Right cardiac atrium (tissue), 5 donors: ENCODE results near the gene ATXN2. TPM values are rescaled to one million over a fixed set of nuclear protein-coding genes. Genes with fewer than 3 reads are reported as not detected.

Experiments
- ATAC-seq, 2 donors: fragments of 200-7000 bp; cut with Tn5 transposase; one replicate each; pipeline versions ENCODE4 v1.8.0 to v1.9.1; 2020; ENCODE audit warnings: moderate library complexity in 2 of 2, mild to moderate bottlenecking in 1 of 2
- DNase-seq, 3 donors: peaks; one replicate each; pipeline ENCODE4 v3.0.0-alpha.2; 2020
- H3K27ac ChIP-seq: one replicate; pipeline ENCODE4 v1.5.1; 2013; ENCODE audit warnings: mild to moderate bottlenecking, low read length, control low read depth, moderate library complexity
- H3K27me3 ChIP-seq: one replicate; pipeline ENCODE4 v1.6.1; 2013; ENCODE audit not compliant: control insufficient read depth, insufficient read depth
- H3K4me1 ChIP-seq: one replicate; pipeline ENCODE4 v1.6.1; 2013; ENCODE audit warnings: low read length; ENCODE audit not compliant: control insufficient read depth, insufficient read depth
- H3K4me3 ChIP-seq: one replicate; pipeline ENCODE4 v1.5.1; 2013; ENCODE audit warnings: low read length, control low read depth
- H3K9me3 ChIP-seq: one replicate; pipeline ENCODE4 v1.6.1; 2013; ENCODE audit warnings: low read length; ENCODE audit not compliant: control insufficient read depth
- WGBS: extraction: QIAGEN DNeasy Blood & Tissue Kit; methylation state at CpG from one replicate; pipeline ENCODE4 v1.1.7; 2013; 5-methylcytosine and 5-hydroxymethylcytosine counted together
- intact Hi-C, 4 donors: fragments of 100-400 bp; cut with DNase I; formaldehyde crosslinking; loops; one replicate each; pipeline versions ENCODE4 v1.11.0 to v1.14.0; 2022 to 2023
- polyA plus RNA-seq: library from polyadenylated mRNA; stranded (reverse); fragments of 200-250 nt; gene quantifications from one replicate; pipeline ENCODE4 v1.2.3, GENCODE V29; 2013
- total RNA-seq, 4 donors: library from RNA; stranded (reverse); fragmentation: NEBNext Ultra II Directional; extraction: Animal tissue kit (Norgen Biotek cat#: 25700); gene quantifications; one replicate each; pipeline ENCODE4 v1.2.1, GENCODE V29; 2021
- donor health status: healthy with polysubstance abuse.
- donor health status: DM: no; HTN: yes; CAD: no.
- donor health status: DM: no; HTN: no; CAD: no.
- donor health status: DM: no; HTN: yes; CAD: no; lungs with severe emphysema.
- donor health status: DM: yes; HTN: yes; CAD: no.

Gene ATXN2
- total and polyA plus RNA-seq, 5 donors = 27.4 to 57.2 (median 56.8) TPM

DNA sequence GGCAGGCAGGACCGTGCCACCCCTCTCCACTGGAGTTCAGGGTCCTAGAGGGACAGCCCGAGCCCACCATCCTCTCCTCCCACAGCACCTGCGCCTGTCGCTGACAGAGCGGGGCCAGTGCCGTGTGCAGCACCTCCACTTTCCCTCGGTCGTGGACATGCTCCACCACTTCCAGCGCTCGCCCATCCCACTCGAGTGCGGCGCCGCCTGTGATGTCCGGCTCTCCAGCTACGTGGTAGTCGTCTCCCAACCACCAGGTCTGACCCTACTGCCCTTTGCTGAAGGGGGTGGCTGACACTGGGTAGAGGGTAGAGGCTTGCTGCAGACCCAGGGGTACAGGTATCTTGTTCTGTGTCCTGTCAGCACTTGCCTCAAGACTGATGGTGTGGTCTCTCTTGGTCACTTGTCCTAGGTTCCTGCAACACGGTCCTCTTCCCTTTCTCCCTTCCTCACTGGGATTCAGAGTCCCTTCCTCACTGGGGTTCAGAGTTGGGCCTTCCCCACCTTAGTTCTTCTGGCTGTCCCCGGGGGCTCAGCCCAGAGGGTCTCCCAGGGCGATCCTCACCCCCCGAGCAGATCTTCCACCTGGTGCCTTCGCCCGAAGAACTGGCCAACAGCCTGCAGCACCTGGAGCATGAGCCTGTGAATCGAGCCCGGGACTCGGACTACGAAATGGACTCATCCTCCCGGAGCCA lies 151.4 kb downstream of the ATXN2 start:
- peak overlapping the region; percentile 58 for H3K27ac ChIP-seq
- WGBS = 86% methylated on average over 28 of the region's 28 CpGs

GRCh38 chr12:111446631-111447570 lies 152.2 kb downstream of the ATXN2 start:
- DNase-seq = no peak
- Histone ChIP-seq H3K27me3 (no peaks in the 10 kb centered on the region), H3K27ac (peak overlapping the region; percentile 43), H3K4me1 (peaks cover 24% of the 10 kb centered on the region), H3K4me3 (no peak overlapping the region), H3K9me3 (no peaks in the 10 kb centered on the region)
- 84% methylated on average over 20 of the region's 20 CpGs for WGBS
- intact Hi-C loops = loop anchor here in 1 of 4 donors (5.0 kb wide), 1 partner anchor 40 kb away; the partner anchor contains the start of gene SH2B3
- no peak for ATAC-seq

More for the DNA sequence above, 151.4 kb downstream of the ATXN2 start:
- no peak overlapping the region for H3K4me3 ChIP-seq
- no peak for ATAC-seq
- intact Hi-C loops = loop anchor here in 1 of 4 donors (5.0 kb wide), 1 partner anchor 40 kb away; the partner anchor contains the start of gene SH2B3
- H3K27me3 ChIP-seq = no peaks in the 10 kb centered on the region
- peaks cover 24% of the 10 kb centered on the region for H3K4me1 ChIP-seq
- no peaks in the 10 kb centered on the region for H3K9me3 ChIP-seq
- DNase-seq = peak in 1 of 3 donors; percentile 43

DNA sequence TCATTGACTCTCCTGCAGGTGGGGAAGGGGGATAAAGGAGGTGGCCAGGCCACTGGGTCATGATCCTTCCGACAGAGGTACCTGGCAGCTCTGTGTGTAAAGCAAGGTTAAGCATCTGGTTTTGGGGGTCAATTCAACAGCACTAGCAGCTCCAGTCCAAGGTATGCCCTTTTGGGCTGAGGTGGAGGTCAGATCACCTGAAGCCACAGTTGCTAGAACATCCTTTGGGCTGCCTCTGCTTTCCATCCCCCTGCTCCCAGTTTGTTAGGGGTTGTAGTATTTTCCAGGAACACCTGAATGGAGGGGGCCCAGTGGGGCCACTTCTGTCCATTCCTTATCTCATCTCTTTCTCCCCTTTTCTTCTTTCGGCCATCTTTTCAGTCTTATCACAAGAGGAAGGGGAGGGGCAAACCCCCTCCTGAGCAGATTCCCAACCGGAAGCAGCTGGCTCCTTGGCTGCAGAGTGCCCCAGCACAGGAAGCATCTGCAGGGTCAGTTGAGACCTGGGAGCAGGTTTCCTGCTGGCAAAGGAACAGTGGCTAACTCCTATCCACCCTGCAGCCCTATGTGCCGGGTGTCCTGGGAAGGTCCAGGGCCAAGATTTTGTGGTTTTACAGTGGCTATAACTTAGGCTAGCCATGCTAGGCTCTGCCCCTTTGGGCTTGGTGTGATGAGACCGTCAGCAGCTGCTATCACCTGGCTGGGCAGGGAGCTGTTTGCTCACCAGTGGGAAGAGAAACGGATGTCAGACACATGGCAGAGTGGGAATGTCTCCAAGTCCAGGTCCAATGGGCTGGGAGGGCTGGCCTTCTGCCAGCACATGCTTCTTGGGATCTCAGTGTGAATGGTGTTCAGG lies 153.2 kb downstream of the ATXN2 start:
- Histone ChIP-seq H3K9me3 (no peaks in the 10 kb centered on the region), H3K4me1 (peaks cover 26% of the 10 kb centered on the region), H3K27ac (peak overlapping the region; percentile 43), H3K4me3 (no peak overlapping the region), H3K27me3 (no peaks in the 10 kb centered on the region)
- intact Hi-C loops = loop anchor here in 1 of 4 donors (5.0 kb wide), 1 partner anchor 39 kb away; the partner anchor contains the start of gene SH2B3
- DNase-seq = peak in 1 of 3 donors; percentile 77
- WGBS = 24% methylated on average over 6 of the region's 6 CpGs
- peak; percentile 27 to 43 for ATAC-seq

DNA sequence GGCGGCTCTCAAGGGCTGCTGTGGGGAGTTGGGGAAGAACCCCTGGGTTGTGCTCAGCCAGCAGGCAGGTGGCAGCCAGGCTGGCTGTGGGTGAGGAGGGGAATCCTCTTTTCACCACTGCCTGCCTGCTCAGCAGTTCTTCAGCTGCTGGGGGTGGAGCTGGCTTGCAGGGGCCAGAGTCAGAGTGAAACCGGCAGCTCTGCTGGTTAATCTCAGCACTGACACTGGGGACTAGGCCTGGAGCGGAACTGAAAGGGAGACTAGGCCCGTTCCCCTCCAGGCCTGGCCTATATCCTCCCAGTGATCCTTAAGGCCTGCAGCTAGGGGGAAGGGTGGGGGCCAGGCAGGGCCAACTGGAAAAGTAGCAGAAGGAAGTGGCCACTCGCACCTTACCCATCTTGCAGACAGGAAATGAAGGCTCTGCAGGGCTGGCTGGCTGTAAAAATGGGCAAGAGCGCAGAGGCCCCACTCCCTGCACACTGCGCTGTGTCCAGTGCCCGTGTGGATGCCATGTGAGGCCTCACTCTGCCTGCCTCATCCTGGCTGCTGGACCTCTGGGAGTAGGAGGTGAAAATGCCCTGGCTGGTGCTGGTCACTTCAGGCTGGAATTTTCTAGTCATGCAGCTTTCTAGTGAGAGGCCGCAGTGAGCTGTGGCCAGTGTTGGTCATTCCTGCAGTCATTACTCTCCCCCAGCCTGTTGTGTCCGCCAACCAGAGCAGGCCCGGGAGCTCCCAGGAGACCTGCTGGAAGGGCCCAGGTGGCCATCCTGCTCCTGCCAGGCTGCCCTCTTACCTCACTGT lies 154.0 kb downstream of the ATXN2 start:
- ATAC-seq = peak; percentile 64
- H3K4me3 ChIP-seq = no peak overlapping the region
- H3K27ac ChIP-seq = peak overlapping the region; percentile 31
- H3K4me1 ChIP-seq = peaks cover 24% of the 10 kb centered on the region
- H3K27me3 ChIP-seq = no peaks in the 10 kb centered on the region
- no peaks in the 10 kb centered on the region for H3K9me3 ChIP-seq
- 36% methylated on average over 11 of the region's 11 CpGs for WGBS
- DNase-seq = peak; percentile 70 to 87 (median 83)
- intact Hi-C loops = loop anchor here in 1 of 4 donors (5.0 kb wide), 1 partner anchor 38 kb away; the partner anchor contains the start of gene SH2B3

- H3K9me3 ChIP-seq = no peaks in the 10 kb centered on the region
- WGBS = 79% methylated on average over 8 of the region's 8 CpGs
- no peak for ATAC-seq
- intact Hi-C loops = no loop called here
- H3K27ac ChIP-seq = peak overlapping the region; percentile 31
- peaks cover 23% of the 10 kb centered on the region for H3K4me1 ChIP-seq
- no peaks in the 10 kb centered on the region for H3K27me3 ChIP-seq
- DNase-seq = peak in 1 of 3 donors; percentile 57
- no peak overlapping the region for H3K4me3 ChIP-seq
These were observed 154.7 kb downstream of the ATXN2 start for GRCh38 chr12:111444314-111444924.

GRCh38 chr12:111443586-111443985 lies 155.5 kb downstream of the ATXN2 start:
- intact Hi-C loops = no loop called here
- H3K9me3 ChIP-seq = no peaks in the 10 kb centered on the region
- H3K4me1 ChIP-seq = peaks cover 24% of the 10 kb centered on the region
- 87% methylated on average over 7 of the region's 7 CpGs for WGBS
- ATAC-seq (no peak), DNase-seq (no peak)
- no peaks in the 10 kb centered on the region for H3K27me3 ChIP-seq
- H3K27ac ChIP-seq = no peak overlapping the region
- H3K4me3 ChIP-seq = no peak overlapping the region

GRCh38 chr12:111443086-111443485 lies 156.0 kb downstream of the ATXN2 start:
- Histone ChIP-seq H3K4me3 (no peak overlapping the region), H3K27ac (no peak overlapping the region), H3K27me3 (no peaks in the 10 kb centered on the region), H3K9me3 (no peaks in the 10 kb centered on the region), H3K4me1 (peaks cover 28% of the 10 kb centered on the region)
- 88% methylated on average over 7 of the region's 7 CpGs for WGBS
- intact Hi-C loops = no loop called here
- ATAC-seq (no peak), DNase-seq (no peak)

GRCh38 chr12:111442301-111443045 lies 156.6 kb downstream of the ATXN2 start:
- intact Hi-C loops = no loop called here
- no peaks in the 10 kb centered on the region for H3K27me3 ChIP-seq
- WGBS = 81% methylated on average over 10 of the region's 10 CpGs
- no peaks in the 10 kb centered on the region for H3K9me3 ChIP-seq
- H3K4me3 ChIP-seq = no peak overlapping the region
- no peak for DNase-seq
- H3K4me1 ChIP-seq = peaks cover 33% of the 10 kb centered on the region
- H3K27ac ChIP-seq = no peak overlapping the region
- no peak for ATAC-seq
